Esophagus (tissue), 2 donors: ENCODE measurements around the gene GRHL1. TPM values are rescaled to one million over a fixed set of nuclear protein-coding genes. Genes with fewer than 3 reads are reported as not detected.

ENCODE experiments used
- H3K27ac ChIP-seq, 2 donors: one replicate each; pipeline ENCODE4 v1.5.1; 2013; ENCODE audit warnings: low read depth in 2 of 2, mild to moderate bottlenecking in 2 of 2, inconsistent platforms in 1 of 2, low read length in 1 of 2, moderate library complexity in 1 of 2
- H3K27me3 ChIP-seq, 2 donors: one replicate each; pipeline ENCODE4 v1.6.1; 2013; ENCODE audit warnings: low read length in 2 of 2, control low read depth in 1 of 2, mild to moderate bottlenecking in 1 of 2; ENCODE audit not compliant: insufficient read depth in 2 of 2, control insufficient read depth in 1 of 2
- H3K36me3 ChIP-seq, 2 donors: one replicate each; pipeline ENCODE4 v1.6.1; 2013; ENCODE audit warnings: low read length in 1 of 2; ENCODE audit not compliant: control insufficient read depth in 2 of 2, insufficient read depth in 2 of 2
- H3K4me1 ChIP-seq, 2 donors: one replicate each; pipeline ENCODE4 v1.6.1; 2013; ENCODE audit warnings: low read length in 1 of 2; ENCODE audit not compliant: control insufficient read depth in 2 of 2, insufficient read depth in 2 of 2
- H3K4me3 ChIP-seq, 2 donors: one replicate each; pipeline ENCODE4 v1.5.1; 2013; ENCODE audit warnings: low read length in 2 of 2, mild to moderate bottlenecking in 2 of 2, low read depth in 1 of 2, moderate library complexity in 1 of 2
- H3K9me3 ChIP-seq, 2 donors: one replicate each; pipeline ENCODE4 v1.6.1; 2013; ENCODE audit warnings: mild to moderate bottlenecking in 2 of 2, low read depth in 1 of 2, low read length in 1 of 2, moderate library complexity in 1 of 2; ENCODE audit not compliant: control insufficient read depth in 2 of 2, insufficient read depth in 1 of 2
- WGBS, 2 donors: extraction: QIAGEN DNeasy Blood & Tissue Kit; methylation state at CpG; one replicate each; pipeline ENCODE4 v1.1.7; 2013; 5-methylcytosine and 5-hydroxymethylcytosine counted together
- polyA plus RNA-seq, 2 donors: library from polyadenylated mRNA; stranded (reverse); fragments of 200-250 nt; gene quantifications; one replicate each; pipeline ENCODE4 v1.2.3, GENCODE V29; 2013
- donor health status: healthy with polysubstance abuse.
- donor health status: Bipolar disorder and iron deficiency.

Gene GRHL1
- polyA plus RNA-seq, 2 donors = 61.8 to 94.7 TPM

- peak overlapping the region; percentile 90 to 99 for H3K27ac ChIP-seq
- no peaks in the 10 kb centered on the region for H3K27me3 ChIP-seq
- peaks cover 0 to 13% of the 10 kb centered on the region in 2 donors for H3K4me1 ChIP-seq
- peak overlapping the region; percentile 18 to 35 for H3K4me3 ChIP-seq
- 35 to 39% methylated on average over 47 to 54 of the region's 54 CpGs for WGBS, 2 donors
- peaks cover 3% of the 10 kb centered on the region in 2 donors for H3K36me3 ChIP-seq
- no peaks in the 10 kb centered on the region for H3K9me3 ChIP-seq
Measured at GRCh38 chr2:10042301-10043161, 91.0 kb downstream of the GRHL1 start.

GRCh38 chr2:10043256-10043905 is 91.9 kb downstream of the GRHL1 start, which contains the start of gene KLF11:
TSS of gene KLF11 (plus strand) at chr2:10043550. CDS start at chr2:10043717, 167 bp downstream.
- Histone ChIP-seq H3K27ac (peak within 1 kb of the TSS; percentile 99), H3K9me3 (no peaks in the 10 kb centered on the region), H3K4me3 (peak within 1 kb of the TSS; percentile 69 to 75), H3K27me3 (no peaks in the 10 kb centered on the region), H3K36me3 (peaks cover 5 to 11% of the 10 kb centered on the region in 2 donors), H3K4me1 (peaks cover 0 to 7% of the 10 kb centered on the region in 2 donors)
- WGBS, 2 donors = 1% methylated on average over 38 to 103 of the region's 104 CpGs

GRCh38 chr2:10043906-10044601 is 92.6 kb downstream of the GRHL1 start:
- 12 to 17% methylated on average over 42 to 90 of the region's 90 CpGs for whole genome bisulfite sequencing, 2 donors
- H3K4me3 ChIP-seq = peak overlapping the region; percentile 69 to 75
- H3K36me3 ChIP-seq = peaks cover 5 to 13% of the 10 kb centered on the region in 2 donors
- no peaks in the 10 kb centered on the region for H3K9me3 ChIP-seq
- H3K27ac ChIP-seq = peak overlapping the region; percentile 99
- no peaks in the 10 kb centered on the region for H3K27me3 ChIP-seq
- H3K4me1 ChIP-seq = peaks cover 0 to 7% of the 10 kb centered on the region in 2 donors

GRCh38 chr2:10045561-10046355 is 94.3 kb downstream of the GRHL1 start:
- WGBS, 2 donors = 72 to 81% methylated on average over 20 of the region's 20 CpGs
- H3K4me1 ChIP-seq = peaks cover 0 to 6% of the 10 kb centered on the region in 2 donors
- peak overlapping the region; percentile 12 to 47 for H3K27ac ChIP-seq

GRCh38 chr2:10046931-10047330 is 95.4 kb downstream of the GRHL1 start:
- Histone ChIP-seq H3K27ac (no peak overlapping the region), H3K4me1 (peaks cover 0 to 4% of the 10 kb centered on the region in 2 donors), H3K27me3 (no peaks in the 10 kb centered on the region), H3K4me3 (no peak overlapping the region), H3K9me3 (no peaks in the 10 kb centered on the region), H3K36me3 (peaks cover 7 to 13% of the 10 kb centered on the region in 2 donors)
- WGBS, 2 donors = 50 to 60% methylated on average over 7 of the region's 7 CpGs

More at GRCh38 chr2:10045561-10046355, 94.3 kb downstream of the GRHL1 start:
- no peaks in the 10 kb centered on the region for H3K9me3 ChIP-seq
- peaks cover 7 to 13% of the 10 kb centered on the region in 2 donors for H3K36me3 ChIP-seq
- H3K4me3 ChIP-seq = no peak overlapping the region
- no peaks in the 10 kb centered on the region for H3K27me3 ChIP-seq

GRCh38 chr2:10047616-10048500 is 96.4 kb downstream of the GRHL1 start:
- H3K4me3 ChIP-seq = no peak overlapping the region
- H3K27ac ChIP-seq = no peak overlapping the region
- H3K27me3 ChIP-seq = no peaks in the 10 kb centered on the region
- H3K4me1 ChIP-seq = peaks cover 0 to 4% of the 10 kb centered on the region in 2 donors
- no peaks in the 10 kb centered on the region for H3K9me3 ChIP-seq
- WGBS, 2 donors = 88 to 90% methylated on average over 15 of the region's 15 CpGs
- H3K36me3 ChIP-seq = peaks cover 7 to 17% of the 10 kb centered on the region in 2 donors

- Histone ChIP-seq H3K4me3 (no peak overlapping the region), H3K27me3 (no peaks in the 10 kb centered on the region), H3K27ac (no peak overlapping the region), H3K4me1 (peaks cover 0 to 4% of the 10 kb centered on the region in 2 donors), H3K9me3 (no peaks in the 10 kb centered on the region), H3K36me3 (peaks cover 11 to 17% of the 10 kb centered on the region in 2 donors)
- 58 to 59% methylated on average over 10 of the region's 10 CpGs for WGBS, 2 donors
Measured at GRCh38 chr2:10048501-10049171, 97.1 kb downstream of the GRHL1 start.
